MM.1S (cell line): Measurements from ENCODE around the gene INS.

Experiments used
- DNase-seq: peaks from one replicate; pipeline ENCODE4 v3.0.0-alpha.2; 2015
- H2AFZ ChIP-seq: fragments of 300-600 bp; sonication (generic); 2 replicates; pipeline ENCODE4 v1.6.0; 2016; ENCODE audit warnings: antibody characterized with exemption, low read length
- H3F3A ChIP-seq: fragments of 300-600 bp; sonication (generic); 2 replicates; pipeline ENCODE4 v1.6.1; 2016; ENCODE audit warnings: mild to moderate bottlenecking, antibody characterized with exemption, low read length, moderate library complexity, mixed read lengths; ENCODE audit not compliant: insufficient read depth
- H3K27ac ChIP-seq: fragments of 300-600 bp; sonication (generic); 2 replicates; pipeline ENCODE4 v1.5.1; 2016; ENCODE audit warnings: mild to moderate bottlenecking, low read length
- H3K27me3 ChIP-seq: fragments of 300-600 bp; sonication (generic); replicated peaks from 2 replicates; pipeline ENCODE4 v1.6.0; 2016; ENCODE audit warnings: low read length; ENCODE audit not compliant: insufficient read depth
- H3K36me3 ChIP-seq: fragments of 300-600 bp; sonication (generic); replicated peaks from 2 replicates; pipeline ENCODE4 v1.6.1; 2016; ENCODE audit warnings: mild to moderate bottlenecking, low read length, mixed read lengths; ENCODE audit not compliant: insufficient read depth
- H3K4me1 ChIP-seq: fragments of 300-600 bp; sonication (generic); 2 replicates; pipeline ENCODE4 v1.6.1; 2016; ENCODE audit warnings: low read length, mixed read lengths
- H3K4me2 ChIP-seq: fragments of 300-600 bp; sonication (generic); 2 replicates; pipeline ENCODE4 v1.6.0; 2016; ENCODE audit warnings: low read depth, low read length
- H3K4me3 ChIP-seq: fragments of 300-600 bp; sonication (generic); 2 replicates; pipeline ENCODE4 v1.5.1; 2016; ENCODE audit warnings: low read length, mixed read lengths
- H3K79me2 ChIP-seq: fragments of 300-600 bp; sonication (generic); 2 replicates; pipeline ENCODE4 v1.6.1; 2016; ENCODE audit warnings: mixed run types, low read length, mixed read lengths
- H3K9ac ChIP-seq: fragments of 300-600 bp; sonication (generic); 2 replicates; pipeline ENCODE4 v1.6.1; 2016; ENCODE audit warnings: low read length, mixed read lengths
- H3K9me2 ChIP-seq: fragments of 300-600 bp; sonication (generic); replicated peaks from 2 replicates; pipeline ENCODE4 v1.6.1; 2016; ENCODE audit warnings: mild to moderate bottlenecking, low read length, mixed read lengths; ENCODE audit not compliant: insufficient read depth
- H3K9me3 ChIP-seq: fragments of 300-600 bp; sonication (generic); replicated peaks from 2 replicates; pipeline ENCODE4 v1.6.1; 2016; ENCODE audit warnings: mild to moderate bottlenecking, low read length, mixed read lengths; ENCODE audit not compliant: insufficient read depth
- H4K20me1 ChIP-seq: fragments of 300-600 bp; sonication (generic); 2 replicates; pipeline ENCODE4 v1.6.1; 2016; ENCODE audit warnings: mild to moderate bottlenecking, low read length, moderate library complexity, mixed read lengths; ENCODE audit not compliant: insufficient read depth
- EZH2 ChIP-seq: fragments of 300-600 bp; sonication (generic); optimal IDR thresholded peaks from 2 replicates; pipeline ENCODE3; 2017; ENCODE audit warnings: low read depth, mild to moderate bottlenecking, antibody characterized with exemption, low read length, mixed read lengths
- EZH2phosphoT487 ChIP-seq: fragments of 300-600 bp; sonication (generic); IDR thresholded peaks from 2 replicates; pipeline ENCODE4 v1.6.1; 2018; ENCODE audit warnings: antibody characterized with exemption, low read length
- TF ChIP-seq, protein P1 (sequence below): fragments of 300-600 bp; sonication (generic); IDR thresholded peaks from 2 replicates; pipeline ENCODE4 v1.5.1; 2016; ENCODE audit warnings: antibody characterized with exemption, low read length, mixed read lengths

INS gene

GRCh38 chr11:2123628-2123960 is 37.4 kb downstream of the INS start:
- Histone ChIP-seq H4K20me1 (no peaks in the 10 kb centered on the region), H3K4me1 (0 out of 2 replicates have a peak, but pooled peaks cover 4% of the 10 kb centered on the region), H3K4me3 (no peak overlapping the region), H2AFZ (no peak overlapping the region), H3F3A (no peaks in the 10 kb centered on the region), H3K9ac (no peak overlapping the region), H3K4me2 (no peak overlapping the region), H3K79me2 (no peaks in the 10 kb centered on the region), H3K9me2 (no peaks in the 10 kb centered on the region), H3K9me3 (no peaks in the 10 kb centered on the region), H3K27me3 (peaks cover 42% of the 10 kb centered on the region), H3K36me3 (no peaks in the 10 kb centered on the region), H3K27ac (no peak overlapping the region)
- no peak for DNase-seq
- TF ChIP-seq EZH2 = no peak
- TF ChIP-seq EZH2phosphoT487 = no peak
- TF ChIP-seq, protein P1, sequence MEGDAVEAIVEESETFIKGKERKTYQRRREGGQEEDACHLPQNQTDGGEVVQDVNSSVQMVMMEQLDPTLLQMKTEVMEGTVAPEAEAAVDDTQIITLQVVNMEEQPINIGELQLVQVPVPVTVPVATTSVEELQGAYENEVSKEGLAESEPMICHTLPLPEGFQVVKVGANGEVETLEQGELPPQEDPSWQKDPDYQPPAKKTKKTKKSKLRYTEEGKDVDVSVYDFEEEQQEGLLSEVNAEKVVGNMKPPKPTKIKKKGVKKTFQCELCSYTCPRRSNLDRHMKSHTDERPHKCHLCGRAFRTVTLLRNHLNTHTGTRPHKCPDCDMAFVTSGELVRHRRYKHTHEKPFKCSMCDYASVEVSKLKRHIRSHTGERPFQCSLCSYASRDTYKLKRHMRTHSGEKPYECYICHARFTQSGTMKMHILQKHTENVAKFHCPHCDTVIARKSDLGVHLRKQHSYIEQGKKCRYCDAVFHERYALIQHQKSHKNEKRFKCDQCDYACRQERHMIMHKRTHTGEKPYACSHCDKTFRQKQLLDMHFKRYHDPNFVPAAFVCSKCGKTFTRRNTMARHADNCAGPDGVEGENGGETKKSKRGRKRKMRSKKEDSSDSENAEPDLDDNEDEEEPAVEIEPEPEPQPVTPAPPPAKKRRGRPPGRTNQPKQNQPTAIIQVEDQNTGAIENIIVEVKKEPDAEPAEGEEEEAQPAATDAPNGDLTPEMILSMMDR = no peak

GRCh38 chr11:2122907-2123627 is 37.9 kb downstream of the INS start:
- Histone ChIP-seq H4K20me1 (no peaks in the 10 kb centered on the region), H3F3A (no peaks in the 10 kb centered on the region), H3K4me2 (peak overlapping the region; percentile 64; the same call in 1 of the 2 replicates), H3K36me3 (no peaks in the 10 kb centered on the region), H2AFZ (no peak overlapping the region), H3K9me2 (no peaks in the 10 kb centered on the region), H3K27me3 (peaks cover 42% of the 10 kb centered on the region), H3K79me2 (no peaks in the 10 kb centered on the region), H3K9me3 (no peaks in the 10 kb centered on the region), H3K4me3 (no peak overlapping the region), H3K4me1 (0 out of 2 replicates have a peak, but pooled peaks cover 4% of the 10 kb centered on the region), H3K27ac (no peak overlapping the region), H3K9ac (no peak overlapping the region)
- no peak for DNase-seq
- TF ChIP-seq EZH2 = no peak
- no peak for TF ChIP-seq EZH2phosphoT487
- TF ChIP-seq, protein P1 = no peak

- 0 out of 2 replicates have a peak, but pooled peaks cover 4% of the 10 kb centered on the region for H3K4me1 ChIP-seq
- no peak overlapping the region; the same call in 1 of the 2 replicates for H3K9ac ChIP-seq
- TF ChIP-seq, protein P1 = no peak
- TF ChIP-seq EZH2phosphoT487 (no peak), EZH2 (no peak)
- no peaks in the 10 kb centered on the region for H3K36me3 ChIP-seq
- H3K4me3 ChIP-seq = 0 out of 2 replicates have a peak overlapping the region, but pooled peaks have one; percentile 13
- no peaks in the 10 kb centered on the region for H3K9me3 ChIP-seq
- H3F3A ChIP-seq = no peaks in the 10 kb centered on the region
- H3K4me2 ChIP-seq = peak overlapping the region; percentile 64
- DNase-seq = peak; percentile 60
- H2AFZ ChIP-seq = peak overlapping the region; percentile 45; the same call in 1 of the 2 replicates
- H3K27ac ChIP-seq = no peak overlapping the region
- no peaks in the 10 kb centered on the region for H3K9me2 ChIP-seq
- no peaks in the 10 kb centered on the region for H4K20me1 ChIP-seq
- no peaks in the 10 kb centered on the region for H3K79me2 ChIP-seq
- H3K27me3 ChIP-seq = peaks cover 49% of the 10 kb centered on the region
These were observed 38.6 kb downstream of the INS start for GRCh38 chr11:2122222-2122906.
